ENCODE measurements around the gene DIS3L2.

DNA sequence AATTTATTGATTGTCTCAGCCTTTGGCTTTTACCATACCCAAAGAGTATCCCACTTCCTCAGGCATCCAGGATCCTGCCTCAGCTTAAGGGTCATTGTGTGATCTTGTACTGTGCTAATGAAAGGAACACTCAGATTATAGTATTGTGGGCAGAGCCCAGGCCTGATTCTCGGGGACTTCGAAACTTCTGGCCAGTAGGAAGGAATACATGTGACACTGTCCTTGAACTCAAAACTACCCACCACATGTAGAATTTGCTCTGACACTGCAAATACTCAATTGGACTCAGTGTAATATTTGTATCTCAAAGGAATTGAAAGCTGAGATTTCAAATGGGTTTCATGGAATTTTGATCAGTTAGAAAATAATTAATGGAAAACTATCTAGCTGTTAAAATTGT is 15.9 kb downstream of the DIS3L2 start:
- TF ChIP-seq, protein P1, sequence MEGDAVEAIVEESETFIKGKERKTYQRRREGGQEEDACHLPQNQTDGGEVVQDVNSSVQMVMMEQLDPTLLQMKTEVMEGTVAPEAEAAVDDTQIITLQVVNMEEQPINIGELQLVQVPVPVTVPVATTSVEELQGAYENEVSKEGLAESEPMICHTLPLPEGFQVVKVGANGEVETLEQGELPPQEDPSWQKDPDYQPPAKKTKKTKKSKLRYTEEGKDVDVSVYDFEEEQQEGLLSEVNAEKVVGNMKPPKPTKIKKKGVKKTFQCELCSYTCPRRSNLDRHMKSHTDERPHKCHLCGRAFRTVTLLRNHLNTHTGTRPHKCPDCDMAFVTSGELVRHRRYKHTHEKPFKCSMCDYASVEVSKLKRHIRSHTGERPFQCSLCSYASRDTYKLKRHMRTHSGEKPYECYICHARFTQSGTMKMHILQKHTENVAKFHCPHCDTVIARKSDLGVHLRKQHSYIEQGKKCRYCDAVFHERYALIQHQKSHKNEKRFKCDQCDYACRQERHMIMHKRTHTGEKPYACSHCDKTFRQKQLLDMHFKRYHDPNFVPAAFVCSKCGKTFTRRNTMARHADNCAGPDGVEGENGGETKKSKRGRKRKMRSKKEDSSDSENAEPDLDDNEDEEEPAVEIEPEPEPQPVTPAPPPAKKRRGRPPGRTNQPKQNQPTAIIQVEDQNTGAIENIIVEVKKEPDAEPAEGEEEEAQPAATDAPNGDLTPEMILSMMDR (IDR thresholded peaks at IDR 0.05 in 4 of 5, conservative IDR thresholded peaks at IDR 0.05 in 1 of 5) = no peak
- TF ChIP-seq POLR2A (IDR thresholded peaks at IDR 0.05) = no peak

Measured in gastrocnemius medialis (tissue), 4 donors.